Activated CD4-positive, alpha-beta T cell treated with anti-CD3 and anti-CD28 coated beads, Interleukin-2, amount 50 U/mL, for 1 hour (primary cell): ENCODE data around the gene CMA1.

Experiments used
- DNase-seq: peaks from one replicate; pipeline ENCODE4 v3.0.0-alpha.2; 2020

The CMA1 gene

DNA sequence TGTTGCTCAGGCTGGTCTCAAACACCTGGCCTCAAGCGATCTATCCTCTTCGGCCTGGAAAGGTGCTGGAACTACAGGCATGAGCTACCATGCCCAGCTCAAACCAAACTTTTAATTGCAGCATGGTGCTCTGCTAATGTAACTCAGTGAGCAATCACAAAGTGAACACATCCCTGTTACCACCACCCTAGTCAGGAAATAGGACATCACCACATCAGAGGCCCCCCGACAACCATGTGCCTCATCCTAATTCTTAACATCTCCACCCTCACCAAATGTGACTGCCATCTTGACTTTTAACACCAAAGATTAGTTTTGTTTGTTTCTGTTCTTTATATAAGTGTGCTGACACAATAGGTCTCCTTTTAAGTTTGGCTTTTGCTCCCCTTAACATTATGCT is 42.7 kb downstream of the CMA1 start:
- no peak for DNase-seq

DNA sequence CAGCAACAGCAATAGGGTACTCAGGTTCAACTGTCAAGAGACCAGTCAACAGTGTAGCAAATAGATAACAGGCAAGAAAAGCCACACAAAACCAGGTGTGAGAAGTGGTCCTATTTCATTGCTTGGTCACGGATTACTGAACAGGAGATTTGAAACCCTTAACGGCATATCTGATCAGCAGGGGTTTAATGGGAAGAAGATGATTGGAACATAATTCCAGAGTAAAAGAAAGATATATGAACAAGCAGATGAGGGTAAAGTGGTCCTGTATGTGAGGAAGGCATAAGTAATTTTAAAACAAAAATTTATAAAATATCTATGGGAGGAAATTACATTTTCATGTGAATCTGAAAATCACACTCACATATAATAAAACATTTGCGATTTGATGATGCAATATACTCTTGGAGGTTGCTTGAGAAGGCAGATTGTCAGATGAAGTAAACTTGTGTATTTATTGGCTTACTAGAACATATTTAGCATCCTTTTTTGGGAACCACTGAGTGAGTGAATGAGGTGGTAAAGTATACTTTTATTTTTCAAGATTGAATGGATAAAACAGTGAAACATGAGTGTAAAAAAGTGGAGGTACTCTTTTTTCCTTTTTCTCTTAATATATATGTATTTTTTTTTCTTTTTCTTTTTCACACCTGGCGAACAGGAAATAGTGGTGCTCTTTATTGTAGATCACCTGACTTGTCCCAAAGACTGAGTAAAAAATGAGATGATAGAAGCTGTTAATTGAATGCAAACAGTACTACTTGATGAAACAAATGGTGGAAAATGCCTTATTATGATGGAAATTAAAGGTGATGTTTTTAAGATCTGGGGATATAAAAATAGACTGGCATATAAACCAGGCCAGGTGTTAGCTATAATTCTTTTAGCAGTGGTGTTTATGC is 43.9 kb downstream of the CMA1 start:
- no peak for DNase-seq

DNA sequence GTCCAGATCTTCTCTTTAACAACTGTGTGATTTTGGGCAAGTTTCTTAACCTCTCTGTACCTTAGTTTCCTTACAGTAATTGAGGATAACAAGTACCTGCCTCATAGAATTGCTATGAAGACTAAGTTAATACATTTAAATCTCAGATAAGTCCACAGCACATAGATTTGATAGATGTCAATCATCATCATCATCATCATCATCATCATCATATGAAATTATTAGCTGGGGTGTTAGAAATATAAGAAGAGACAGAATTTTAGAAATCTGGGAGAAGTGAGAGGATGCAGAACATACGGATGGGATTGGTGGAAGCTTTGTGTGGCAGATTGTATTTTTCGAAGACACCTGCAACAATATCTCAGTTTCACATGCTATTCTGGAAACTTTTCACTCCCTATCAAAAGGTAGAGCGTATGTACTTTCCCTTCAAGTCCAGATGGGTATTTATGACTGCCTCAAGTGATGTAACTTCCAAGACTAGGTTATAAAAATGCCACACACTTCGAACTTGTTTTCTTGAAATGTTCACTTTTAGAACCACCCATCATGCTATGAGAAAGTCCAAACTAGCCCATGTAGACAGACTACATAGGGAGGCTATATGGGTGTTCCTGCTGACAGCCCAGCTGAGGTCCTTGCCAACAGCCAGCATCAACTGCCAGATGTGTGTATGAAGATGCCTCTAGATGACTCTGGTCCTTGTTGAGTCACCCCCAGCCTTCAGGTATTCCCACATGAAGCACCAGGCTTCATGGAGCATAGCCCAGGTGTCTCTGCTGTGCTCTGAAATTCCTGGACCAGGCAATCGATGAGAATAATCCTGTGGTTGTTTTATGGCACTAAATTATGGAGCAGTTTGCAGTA is 44.8 kb downstream of the CMA1 start:
- no peak for DNase-seq

DNA sequence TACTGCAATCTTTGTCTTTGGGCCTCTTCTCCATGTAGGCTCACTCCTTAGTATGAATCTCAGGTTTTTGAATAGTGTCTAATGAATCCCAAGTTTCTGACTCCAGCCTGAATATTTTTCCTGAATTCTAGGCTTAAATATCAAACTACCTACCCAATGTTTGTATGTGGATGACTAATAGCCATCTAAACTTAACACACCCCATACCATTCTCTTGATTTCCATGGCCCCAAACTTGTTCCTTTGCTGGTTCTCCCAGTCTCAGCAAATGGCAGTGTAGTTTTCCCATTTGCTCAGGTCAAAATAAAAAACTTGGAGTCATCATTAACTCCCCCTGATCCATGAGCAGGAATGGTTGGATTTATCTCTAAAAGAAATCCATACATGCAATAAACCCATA is 46.7 kb downstream of the CMA1 start:
- no peak for DNase-seq

DNA sequence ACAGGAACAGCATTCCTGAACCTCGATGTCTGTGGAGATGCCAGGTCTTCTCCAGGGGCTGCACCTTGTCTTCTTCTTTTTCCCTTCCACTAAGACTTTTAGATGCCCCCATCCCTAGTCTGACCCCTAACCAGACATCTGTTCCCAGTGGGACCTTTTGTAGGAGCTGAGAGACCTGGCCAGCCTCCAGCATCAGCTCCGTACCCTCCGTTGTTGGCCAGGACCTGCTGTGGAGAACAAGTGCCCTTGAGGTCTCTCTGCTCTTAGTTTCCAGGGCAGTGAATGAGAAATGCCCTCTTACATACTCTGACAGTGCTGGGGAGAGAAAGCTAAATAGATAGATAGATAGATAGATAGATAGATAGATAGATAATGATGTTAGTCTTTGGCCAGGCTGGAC is 48.7 kb downstream of the CMA1 start:
- DNase-seq: no peak

DNA sequence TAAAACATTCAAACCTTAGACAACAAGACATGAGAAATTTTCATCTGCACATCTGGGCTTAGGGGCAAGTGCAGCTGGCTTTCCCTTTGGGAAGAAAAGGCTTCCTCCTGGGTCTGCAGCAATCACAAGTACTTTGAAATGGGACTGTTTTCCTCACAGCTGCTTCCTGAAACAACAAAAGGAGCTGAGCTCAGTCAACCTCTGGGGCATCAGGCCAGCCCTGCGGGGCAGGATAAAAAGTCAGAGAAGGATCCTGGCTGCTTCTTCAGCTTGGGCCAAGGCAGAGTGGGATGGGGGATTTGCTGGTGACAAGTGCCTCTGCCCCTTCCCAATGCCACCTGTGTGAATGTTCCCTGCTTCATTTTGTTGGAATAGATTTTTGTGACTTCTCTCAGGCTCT is 49.3 kb downstream of the CMA1 start:
- no peak for DNase-seq

DNA sequence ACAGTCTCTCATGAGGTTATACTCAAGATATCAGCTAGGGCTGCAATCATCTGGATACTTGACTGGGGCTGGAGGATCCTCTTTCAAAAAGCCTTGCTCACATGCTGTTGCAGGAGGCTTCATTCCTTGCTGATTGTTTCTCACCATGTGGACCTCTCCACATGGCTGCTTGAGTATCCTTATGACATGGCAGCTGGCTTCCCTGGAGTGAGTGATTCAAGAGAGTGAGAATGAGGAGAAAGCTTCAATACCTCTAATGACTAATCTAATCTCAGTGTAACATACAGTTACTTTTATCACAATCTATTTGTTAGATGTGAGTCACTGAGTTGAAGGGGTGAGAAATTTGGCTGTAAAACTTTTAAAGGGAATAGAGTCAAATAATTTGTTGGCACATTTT is 51.1 kb downstream of the CMA1 start:
- no peak for DNase-seq
